Tibial nerve (tissue), 4 donors: Measurements from ENCODE around the gene NUB1. TPM values are rescaled to one million over a fixed set of nuclear protein-coding genes. Genes with fewer than 3 reads are reported as not detected.

ENCODE experiments used
- DNase-seq, 2 donors: peaks; one replicate each; pipeline ENCODE4 v3.0.0-alpha.2; 2019; ENCODE audit warnings: low spot score in 2 of 2
- H3K27ac ChIP-seq, 4 donors: fragments of 200-600 bp; sonication (generic) in 3 of 4; one replicate each; pipeline ENCODE4 v1.5.1; 2017 to 2019; ENCODE audit warnings: mild to moderate bottlenecking in 1 of 4
- H3K27me3 ChIP-seq, 2 donors: fragments of 200-600 bp; sonication (generic) in 1 of 2; one replicate each; pipeline versions ENCODE4 v1.5.1 to v1.6.0; 2017 to 2019
- H3K36me3 ChIP-seq, 3 donors: fragments of 200-600 bp; sonication (generic); one replicate each; pipeline ENCODE4 v1.5.1; 2018 to 2019
- H3K4me1 ChIP-seq, 4 donors: fragments of 200-600 bp; sonication (generic) in 3 of 4; one replicate each; pipeline ENCODE4 v1.5.1; 2017 to 2019
- H3K4me3 ChIP-seq, 4 donors: fragments of 200-600 bp; sonication (generic) in 3 of 4; one replicate each; pipeline ENCODE4 v1.5.1; 2017 to 2019; ENCODE audit warnings: mild to moderate bottlenecking in 1 of 4, moderate library complexity in 1 of 4
- H3K9me3 ChIP-seq, 4 donors: fragments of 200-600 bp; sonication (generic) in 3 of 4; one replicate each; pipeline ENCODE4 v1.5.1; 2017 to 2019
- EP300 ChIP-seq, 2 donors: sonication (generic); formaldehyde crosslinking; IDR thresholded peaks; one replicate each; pipeline ENCODE4 v1.6.1; 2017; ENCODE audit warnings: antibody characterized with exemption in 2 of 2, mild to moderate bottlenecking in 1 of 2
- POLR2A ChIP-seq, 2 donors: fragments of 450-650 bp; IDR thresholded peaks; one replicate each; pipeline ENCODE4 v1.6.1; 2017; ENCODE audit warnings: antibody characterized with exemption in 2 of 2, mild to moderate bottlenecking in 2 of 2, moderate library complexity in 2 of 2
- WGBS, 2 donors: methylation state at CpG; one replicate each; pipeline ENCODE4 v1.1.5; 2018; 5-methylcytosine and 5-hydroxymethylcytosine counted together
- total RNA-seq, 4 donors: library from RNA; depleted of rRNA; stranded (reverse); fragments of >200 nt; gene quantifications; one replicate each; pipeline ENCODE4 v1.1.0, GENCODE V29; 2016
- TF ChIP-seq, protein P1 (sequence below), 5 experiments: fragments of 200-600 bp in 3 of 5; fragments of 450-650 bp in 2 of 5; sonication (generic) in 3 of 5; IDR thresholded peaks; one replicate each; pipeline ENCODE4 v1.5.1; 2016 to 2019; ENCODE audit warnings: antibody characterized with exemption in 5 of 5, mild to moderate bottlenecking in 3 of 5, moderate library complexity in 2 of 5

NUB1 gene
- total RNA-seq, 4 donors from 2014 or later, result 40.8 to 66.3 (median 60.1) TPM

- WGBS, 2 donors, result 0 to 1% methylated on average over 34 to 73 of the region's 75 CpGs
- peak within 1 kb of the TSS; percentile 81 to 94 (median 89) for H3K27ac ChIP-seq
These were observed 68.2 kb downstream of the NUB1 start, which contains the start of gene WDR86 for GRCh38 chr7:151409667-151410404. WDR86 (minus strand) TSS chr7:151410038; CDS start chr7:151409589, 449 bp downstream.

GRCh38 chr7:151410405-151411390 is 69.1 kb downstream of the NUB1 start:
- TF ChIP-seq POLR2A (IDR thresholded peaks at IDR 0.05) (peak; percentile 39 to 44), EP300 (IDR thresholded peaks at IDR 0.05) (peak; percentile 18 to 52)
- TF ChIP-seq, protein P1, sequence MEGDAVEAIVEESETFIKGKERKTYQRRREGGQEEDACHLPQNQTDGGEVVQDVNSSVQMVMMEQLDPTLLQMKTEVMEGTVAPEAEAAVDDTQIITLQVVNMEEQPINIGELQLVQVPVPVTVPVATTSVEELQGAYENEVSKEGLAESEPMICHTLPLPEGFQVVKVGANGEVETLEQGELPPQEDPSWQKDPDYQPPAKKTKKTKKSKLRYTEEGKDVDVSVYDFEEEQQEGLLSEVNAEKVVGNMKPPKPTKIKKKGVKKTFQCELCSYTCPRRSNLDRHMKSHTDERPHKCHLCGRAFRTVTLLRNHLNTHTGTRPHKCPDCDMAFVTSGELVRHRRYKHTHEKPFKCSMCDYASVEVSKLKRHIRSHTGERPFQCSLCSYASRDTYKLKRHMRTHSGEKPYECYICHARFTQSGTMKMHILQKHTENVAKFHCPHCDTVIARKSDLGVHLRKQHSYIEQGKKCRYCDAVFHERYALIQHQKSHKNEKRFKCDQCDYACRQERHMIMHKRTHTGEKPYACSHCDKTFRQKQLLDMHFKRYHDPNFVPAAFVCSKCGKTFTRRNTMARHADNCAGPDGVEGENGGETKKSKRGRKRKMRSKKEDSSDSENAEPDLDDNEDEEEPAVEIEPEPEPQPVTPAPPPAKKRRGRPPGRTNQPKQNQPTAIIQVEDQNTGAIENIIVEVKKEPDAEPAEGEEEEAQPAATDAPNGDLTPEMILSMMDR (IDR thresholded peaks at IDR 0.05), result no peak
- no peak for DNase-seq
- Histone ChIP-seq H3K27me3 (peaks cover 0 to 28% of the 10 kb centered on the region in 2 donors), H3K9me3 (no peaks in the 10 kb centered on the region), H3K4me3 (peak overlapping the region; percentile 52 to 79 (median 66)), H3K27ac (peak overlapping the region; percentile 81 to 94 (median 89)), H3K4me1 (peaks cover 0 to 38% (median 16%) of the 10 kb centered on the region in 4 donors), H3K36me3 (no peaks in the 10 kb centered on the region)
- 36 to 38% methylated on average over 35 to 37 of the region's 55 CpGs for WGBS, 2 donors

More at GRCh38 chr7:151409667-151410404, 68.2 kb downstream of the NUB1 start, which contains the start of gene WDR86:
- peaks cover 0 to 28% of the 10 kb centered on the region in 2 donors for H3K27me3 ChIP-seq
- no peak for DNase-seq
- H3K4me1 ChIP-seq, result peaks cover 0 to 46% (median 19%) of the 10 kb centered on the region in 4 donors
- H3K36me3 ChIP-seq, result no peaks in the 10 kb centered on the region
- H3K9me3 ChIP-seq, result no peaks in the 10 kb centered on the region
- H3K4me3 ChIP-seq, result peak within 1 kb of the TSS; percentile 52 to 79 (median 66)
- TF ChIP-seq POLR2A (IDR thresholded peaks at IDR 0.05) (no peak), EP300 (IDR thresholded peaks at IDR 0.05) (peak in 1 of 2 donors; percentile 44)
- TF ChIP-seq, protein P1 (IDR thresholded peaks at IDR 0.05), result peak in 2 of 5 experiments; percentile 10 to 19

- 68 to 80% methylated on average over 6 of the region's 6 CpGs for WGBS, 2 donors
- Histone ChIP-seq H3K27ac (peak overlapping the region in 2 of 4 donors; percentile 93 to 94), H3K4me1 (peaks cover 0 to 38% (median 16%) of the 10 kb centered on the region in 4 donors), H3K9me3 (no peaks in the 10 kb centered on the region), H3K36me3 (no peaks in the 10 kb centered on the region), H3K27me3 (peaks cover 0 to 28% of the 10 kb centered on the region in 2 donors), H3K4me3 (no peak overlapping the region)
- TF ChIP-seq POLR2A (IDR thresholded peaks at IDR 0.05) (no peak), EP300 (IDR thresholded peaks at IDR 0.05) (no peak)
- TF ChIP-seq, protein P1 (IDR thresholded peaks at IDR 0.05), result no peak
- no peak for DNase-seq
These were observed 69.9 kb downstream of the NUB1 start for GRCh38 chr7:151411551-151411950.

DNA sequence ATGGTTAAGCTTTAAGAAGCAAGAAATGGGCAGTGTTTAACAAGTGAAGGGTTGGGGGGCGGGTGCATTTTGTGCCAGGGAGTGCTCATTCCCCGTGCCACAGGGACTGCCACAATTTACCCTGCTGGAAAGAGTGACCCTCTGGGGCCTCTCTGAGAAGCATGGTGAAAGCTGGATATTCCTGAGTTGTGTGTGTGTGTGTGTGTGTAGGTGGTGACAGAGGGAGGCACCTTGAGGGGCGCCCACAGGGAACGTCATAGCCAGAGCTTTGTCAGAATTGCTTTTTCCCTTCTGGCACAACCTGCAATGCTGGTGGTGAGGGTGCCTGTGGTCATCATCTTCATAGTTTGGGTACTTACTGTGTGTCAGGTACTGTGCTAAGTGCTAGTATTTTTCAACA is 70.7 kb downstream of the NUB1 start:
- H3K9me3 ChIP-seq, result no peaks in the 10 kb centered on the region
- H3K4me1 ChIP-seq, result peaks cover 0 to 38% (median 17%) of the 10 kb centered on the region in 4 donors
- H3K36me3 ChIP-seq, result no peaks in the 10 kb centered on the region
- peak overlapping the region in 1 of 4 donors; percentile 0 for H3K27ac ChIP-seq
- 67 to 78% methylated on average over 4 of the region's 4 CpGs for WGBS, 2 donors
- DNase-seq, result no peak
- H3K27me3 ChIP-seq, result peaks cover 0 to 28% of the 10 kb centered on the region in 2 donors
- TF ChIP-seq, protein P1 (IDR thresholded peaks at IDR 0.05), result no peak
- TF ChIP-seq EP300 (IDR thresholded peaks at IDR 0.05) (no peak), POLR2A (IDR thresholded peaks at IDR 0.05) (no peak)
- no peak overlapping the region for H3K4me3 ChIP-seq
